Activated T-cell treated with anti-CD3 and anti-CD28 coated beads for 24 hours (primary cell): ENCODE results near the gene RNF2.
"Not testable (repeated sequence)": the region's sequence is repeated elsewhere in the genome, so short reads cannot be mapped to it uniquely, and the experiment has no call there.

ENCODE experiments used
- DNase-seq: peaks from one replicate; pipeline ENCODE4 v3.0.0-alpha.2; 2020; ENCODE audit warnings: low read depth

The RNF2 gene

DNA sequence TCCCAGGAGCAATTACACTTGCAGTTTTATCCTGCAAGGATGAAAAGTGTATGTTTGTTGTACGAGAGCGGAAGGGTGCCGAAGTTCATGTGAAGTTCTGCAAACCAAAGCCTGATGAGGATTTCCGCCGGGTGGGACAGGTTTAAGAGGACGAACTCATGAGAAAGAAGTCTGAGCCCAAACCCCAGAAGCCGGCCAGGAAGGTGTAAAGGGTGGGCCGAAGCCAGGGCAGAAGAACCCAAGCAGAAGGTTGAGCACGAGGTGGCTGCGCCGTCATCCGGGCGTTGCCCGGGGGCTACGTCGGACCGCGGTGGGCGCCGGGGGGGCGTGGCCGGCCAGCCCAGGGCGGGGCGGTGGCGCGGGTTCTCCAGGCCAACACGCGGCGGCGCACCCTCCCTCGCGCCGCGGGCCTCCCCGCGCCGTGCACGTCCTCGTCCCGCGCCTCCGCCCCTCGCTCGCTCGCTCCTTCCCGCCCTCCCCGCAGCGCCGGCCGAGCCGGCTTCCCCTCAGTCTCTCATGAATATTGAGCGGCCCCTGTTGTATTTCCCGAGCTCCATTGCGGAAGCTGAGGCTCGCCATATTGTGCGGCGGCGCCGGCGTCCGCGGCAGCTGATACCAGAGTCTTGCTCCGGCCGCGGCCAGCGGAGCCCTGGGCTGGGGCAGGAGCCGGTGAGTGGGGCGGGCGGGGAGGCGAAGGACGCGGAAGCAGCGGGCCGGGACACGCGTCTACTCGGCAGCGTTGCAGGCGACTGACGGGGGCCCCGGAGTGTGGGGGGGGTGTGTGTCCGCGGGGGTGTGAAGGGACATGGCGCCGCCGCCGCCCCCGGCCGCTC, at the start of gene RNF2:
Gene RNF2, plus strand, starts transcription at position 578 of the 833 bp plus-strand sequence. CDS start 41,996 bp downstream, outside the sequence.
- DNase-seq, result peak; percentile 74

DNA sequence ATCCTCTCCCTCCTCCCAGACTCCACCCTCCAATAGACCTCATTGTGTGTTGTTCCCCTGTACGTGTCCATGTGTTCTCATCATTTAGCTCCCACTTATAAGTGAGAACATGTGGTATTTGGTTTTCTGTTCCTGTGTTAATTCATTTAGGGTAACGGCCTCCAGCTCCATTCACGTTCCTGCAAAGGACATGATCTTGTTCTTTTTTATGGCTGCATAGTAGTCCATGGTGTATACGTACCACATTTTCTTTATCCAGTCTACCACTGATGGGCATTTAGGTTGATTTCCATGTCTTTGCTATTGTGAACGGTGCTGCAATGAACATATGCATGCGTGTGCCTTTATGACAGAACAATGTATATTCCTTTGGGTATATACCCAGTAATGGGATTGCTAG, 45.4 kb upstream of the RNF2 start:
- DNase-seq, result not testable (repeated sequence)

GRCh38 chr1:185001312-185001880, 44.0 kb upstream of the RNF2 start:
- DNase-seq, result not testable (repeated sequence)

DNA sequence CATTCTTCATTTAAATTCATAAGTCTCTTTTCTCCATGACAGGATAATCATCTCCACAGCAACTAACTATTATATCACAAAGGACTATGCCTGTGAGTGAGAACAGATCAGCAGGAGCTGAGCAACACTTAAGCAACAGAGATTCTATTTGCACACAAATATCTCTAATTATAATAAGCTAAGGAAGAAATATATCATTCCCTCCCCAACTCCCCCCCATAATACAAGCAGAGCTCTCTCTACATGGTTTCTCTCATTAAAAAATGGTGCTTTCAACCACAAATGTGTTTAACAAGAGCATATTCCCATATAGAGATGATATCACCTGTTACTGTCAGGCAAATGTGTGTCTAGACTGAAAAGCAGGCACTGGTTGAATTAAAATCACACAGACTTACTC, 36.5 kb upstream of the RNF2 start:
- DNase-seq, result no peak

GRCh38 chr1:185010361-185010760, 35.0 kb upstream of the RNF2 start:
- no peak for DNase-seq

DNA sequence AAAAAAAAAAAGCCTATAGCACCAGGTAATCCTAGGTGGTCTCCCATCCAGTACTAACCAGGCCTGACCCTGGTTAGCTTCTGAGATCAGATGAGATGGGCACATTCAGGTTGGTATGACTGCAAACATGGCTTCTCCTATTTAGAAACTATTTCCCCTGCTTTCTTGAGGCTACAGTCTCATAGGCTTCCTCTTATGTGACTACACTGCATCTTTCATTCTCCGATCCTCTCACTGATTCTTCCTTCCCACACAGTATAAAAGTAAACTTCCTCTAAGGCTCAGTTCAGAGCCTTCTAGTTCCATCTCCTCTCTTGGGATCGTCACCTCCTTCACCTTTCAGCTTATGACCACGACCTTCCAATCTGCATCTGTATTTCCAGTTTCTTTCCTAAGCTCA, 30.4 kb upstream of the RNF2 start:
- no peak for DNase-seq

- DNase-seq, result no peak
Measured at GRCh38 chr1:185015631-185016030, 29.7 kb upstream of the RNF2 start.

- no peak for DNase-seq
Measured at GRCh38 chr1:185016880-185017279, 28.5 kb upstream of the RNF2 start.

DNA sequence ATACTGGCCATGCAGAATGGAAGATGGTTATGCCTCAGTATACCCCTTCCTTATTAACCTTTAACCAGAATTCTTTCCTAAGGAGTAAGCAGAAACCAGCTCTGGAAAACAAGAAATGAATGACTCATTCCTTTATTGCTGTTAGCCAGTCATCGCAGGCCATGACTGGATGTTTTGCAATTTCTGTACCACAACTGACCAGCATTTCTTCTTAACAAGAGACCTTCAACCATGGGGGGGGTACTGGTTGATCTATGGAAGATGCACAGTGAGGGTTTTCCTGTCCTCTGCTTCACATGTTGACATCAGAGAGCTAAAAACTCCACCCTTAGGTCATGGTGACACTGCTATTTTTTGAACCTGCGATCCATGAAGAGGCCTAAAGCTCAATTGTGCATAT, 28.0 kb upstream of the RNF2 start:
- DNase-seq, result no peak

- no peak for DNase-seq
Measured at GRCh38 chr1:185017966-185018365, 27.4 kb upstream of the RNF2 start.

DNA sequence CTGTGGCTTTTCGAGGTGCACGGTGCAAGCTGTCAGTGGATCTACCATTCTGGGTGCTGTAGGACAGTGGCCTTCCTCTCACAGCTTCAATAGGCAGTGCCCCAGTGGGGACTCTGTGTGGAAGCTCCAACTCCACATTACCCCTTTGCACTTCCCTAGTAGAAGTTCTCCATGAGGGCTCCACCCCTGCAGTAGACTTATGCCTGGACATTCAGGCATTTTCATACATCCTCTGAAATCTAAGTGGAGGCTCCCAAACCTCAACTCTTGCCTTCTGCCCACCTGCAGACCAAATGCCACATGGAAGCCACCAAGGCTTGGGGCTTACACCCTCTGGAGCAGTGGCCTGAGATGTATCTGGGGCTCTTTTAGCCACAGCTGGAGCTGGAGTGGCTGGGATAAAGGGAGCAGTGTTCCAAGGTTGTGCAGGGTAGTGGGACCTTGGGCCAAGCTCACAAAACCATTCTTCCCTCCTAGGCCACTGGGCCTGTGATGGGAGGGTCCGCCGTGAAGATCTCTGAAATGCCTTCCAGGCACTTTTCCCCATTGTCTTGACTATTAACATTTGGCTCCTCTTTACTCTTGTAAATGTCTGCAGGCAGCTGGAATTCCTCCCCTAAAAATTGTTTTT, 18.0 kb upstream of the RNF2 start:
- no peak for DNase-seq

DNA sequence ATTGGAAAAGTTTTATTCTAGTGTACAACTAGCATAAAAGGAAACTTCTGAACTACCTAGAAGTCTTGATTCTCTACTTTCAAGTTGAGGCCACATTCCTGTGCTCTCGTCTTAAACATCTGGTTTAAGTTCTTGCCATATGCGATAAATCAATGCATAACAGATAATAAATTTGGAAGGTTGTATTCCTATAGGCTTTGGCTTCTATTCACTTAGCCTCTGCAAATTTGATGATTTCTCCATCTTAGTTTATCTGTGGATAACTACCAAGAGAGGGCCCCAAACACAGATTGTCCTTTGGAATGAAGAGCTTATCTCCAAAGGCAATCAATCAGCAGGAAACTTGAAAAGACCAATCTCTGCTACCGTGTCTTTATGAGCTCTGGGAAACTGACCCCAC, 11.7 kb upstream of the RNF2 start:
- DNase-seq, result no peak

DNA sequence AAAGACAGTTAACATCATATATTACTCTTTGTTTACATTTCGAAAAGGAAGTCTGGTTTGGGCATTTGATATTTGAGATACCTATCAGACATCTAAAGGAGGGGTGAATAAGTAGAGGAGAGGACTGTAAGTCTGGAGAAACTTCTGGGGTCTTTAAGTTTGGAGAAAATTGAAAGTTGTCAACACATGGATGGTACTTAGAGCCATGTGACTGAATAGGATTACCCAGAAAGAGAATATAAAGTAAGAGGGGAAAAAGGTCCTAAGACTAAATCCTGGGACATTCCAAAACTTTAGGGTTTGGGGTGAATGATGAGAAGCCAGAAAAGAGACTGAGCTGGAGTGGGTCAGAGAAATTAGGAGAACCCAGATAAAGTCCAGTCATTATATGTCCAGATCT, 10.1 kb upstream of the RNF2 start:
- DNase-seq, result no peak

DNA sequence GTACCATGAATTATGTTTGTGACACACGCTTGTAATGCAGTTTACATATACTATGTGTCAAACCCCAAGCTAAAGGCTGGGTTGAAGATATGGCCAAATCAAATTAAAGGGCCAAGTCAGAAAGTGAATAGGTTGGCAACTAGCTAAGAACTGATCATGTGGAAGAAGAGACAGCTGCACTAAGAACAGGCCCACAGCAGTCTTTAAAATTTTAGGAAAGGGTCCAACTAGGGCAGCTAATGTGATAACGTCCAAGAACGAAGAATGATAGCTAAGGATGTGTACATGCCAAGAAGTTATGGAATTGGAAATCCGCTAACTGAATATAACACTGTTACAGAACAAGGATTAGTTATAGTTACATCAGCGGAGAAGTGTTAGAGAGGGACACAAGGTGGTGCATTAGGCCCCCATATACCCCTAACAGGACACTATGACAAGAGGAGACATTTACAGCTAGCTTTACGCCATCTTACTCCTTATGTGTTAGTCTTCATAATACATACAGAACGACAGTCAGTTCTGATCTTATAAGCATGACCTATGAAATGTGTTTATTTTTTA, 6.5 kb upstream of the RNF2 start:
- DNase-seq, result no peak

DNA sequence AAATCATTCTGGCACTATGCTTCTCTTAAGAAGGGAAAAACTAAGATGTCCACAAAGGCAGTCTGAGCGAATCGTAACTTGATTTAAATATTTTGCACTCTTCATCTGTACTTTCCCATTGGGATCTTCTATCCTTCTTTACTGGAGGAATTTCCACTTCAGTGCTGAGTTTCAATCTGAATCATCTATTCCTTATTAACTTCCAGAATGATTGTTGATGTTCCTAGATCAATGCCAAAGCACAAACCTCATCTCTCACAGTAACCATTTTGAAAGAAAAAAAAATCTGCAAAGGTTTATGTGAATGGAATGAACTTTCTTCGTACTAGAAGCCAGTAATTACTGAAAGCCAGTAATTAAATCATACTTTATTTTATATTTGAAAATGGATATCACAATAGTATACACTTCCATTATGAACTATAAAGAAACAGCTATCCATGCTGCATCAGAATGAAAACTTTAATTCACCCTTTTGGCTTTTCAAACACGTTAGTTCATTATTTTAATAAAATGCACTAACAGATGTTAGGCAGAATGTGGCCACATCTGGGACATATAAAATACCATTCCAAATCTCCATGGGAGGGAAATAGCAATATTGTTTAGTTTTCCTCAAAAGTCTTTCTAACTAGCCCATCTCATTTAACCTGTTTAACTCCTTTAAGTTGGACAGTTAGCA, 5.5 kb upstream of the RNF2 start:
- DNase-seq, result no peak

DNA sequence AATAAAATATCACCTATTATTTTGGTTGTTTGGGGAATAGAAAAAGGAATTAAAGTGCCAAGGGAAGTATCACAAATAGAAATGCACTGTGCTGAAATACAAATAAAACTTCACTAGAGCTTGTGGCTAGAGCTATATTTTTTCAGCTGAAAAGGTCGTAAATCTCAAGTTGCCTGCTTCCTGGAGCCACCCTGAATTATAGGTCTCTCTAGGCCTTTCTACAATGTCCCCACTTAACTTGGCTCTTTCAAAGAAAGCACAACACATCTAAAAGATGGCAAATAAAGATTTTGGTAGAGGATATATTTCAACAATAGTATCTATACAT, 5.0 kb upstream of the RNF2 start:
- DNase-seq, result no peak

DNA sequence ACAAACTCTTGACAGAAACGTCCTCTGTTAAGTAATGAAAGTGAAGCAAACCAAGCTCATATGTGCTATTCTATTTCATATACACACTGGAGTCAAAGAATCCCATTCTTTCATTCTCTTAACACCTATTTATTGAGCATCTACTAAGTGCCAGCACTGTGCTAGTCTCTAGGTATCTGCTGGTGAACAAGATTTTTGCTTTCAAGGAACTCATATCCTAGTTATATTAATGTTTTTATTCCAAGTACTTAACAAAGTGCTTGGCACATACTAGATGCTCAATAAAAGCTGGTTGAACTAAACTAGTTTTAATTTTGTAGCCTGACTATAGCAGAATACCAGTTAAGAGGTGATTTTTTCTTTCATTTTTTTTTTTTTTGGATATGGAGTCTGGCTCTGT, 3.6 kb upstream of the RNF2 start:
- no peak for DNase-seq

- no peak for DNase-seq
Measured at GRCh38 chr1:185042737-185043136, 2.6 kb upstream of the RNF2 start.

DNA sequence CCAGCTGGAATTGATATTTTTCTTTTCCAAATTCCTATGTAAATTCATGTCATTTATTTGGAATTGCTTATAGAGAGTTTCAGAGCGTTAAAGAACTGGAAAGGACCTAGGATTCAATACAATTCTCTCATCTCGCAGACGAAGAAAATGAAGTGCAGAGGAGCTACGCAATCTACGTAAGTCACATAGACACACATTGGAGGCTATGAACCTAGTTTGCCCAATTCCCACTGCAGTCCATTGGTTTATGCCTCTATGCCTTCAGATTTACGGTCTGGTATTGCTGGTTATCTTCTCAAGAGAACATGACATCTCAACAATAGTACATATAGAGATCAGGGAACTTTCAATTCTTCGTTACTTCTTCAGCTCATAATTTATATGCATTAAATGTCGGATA, 971 bp upstream of the RNF2 start:
- DNase-seq, result no peak

DNA sequence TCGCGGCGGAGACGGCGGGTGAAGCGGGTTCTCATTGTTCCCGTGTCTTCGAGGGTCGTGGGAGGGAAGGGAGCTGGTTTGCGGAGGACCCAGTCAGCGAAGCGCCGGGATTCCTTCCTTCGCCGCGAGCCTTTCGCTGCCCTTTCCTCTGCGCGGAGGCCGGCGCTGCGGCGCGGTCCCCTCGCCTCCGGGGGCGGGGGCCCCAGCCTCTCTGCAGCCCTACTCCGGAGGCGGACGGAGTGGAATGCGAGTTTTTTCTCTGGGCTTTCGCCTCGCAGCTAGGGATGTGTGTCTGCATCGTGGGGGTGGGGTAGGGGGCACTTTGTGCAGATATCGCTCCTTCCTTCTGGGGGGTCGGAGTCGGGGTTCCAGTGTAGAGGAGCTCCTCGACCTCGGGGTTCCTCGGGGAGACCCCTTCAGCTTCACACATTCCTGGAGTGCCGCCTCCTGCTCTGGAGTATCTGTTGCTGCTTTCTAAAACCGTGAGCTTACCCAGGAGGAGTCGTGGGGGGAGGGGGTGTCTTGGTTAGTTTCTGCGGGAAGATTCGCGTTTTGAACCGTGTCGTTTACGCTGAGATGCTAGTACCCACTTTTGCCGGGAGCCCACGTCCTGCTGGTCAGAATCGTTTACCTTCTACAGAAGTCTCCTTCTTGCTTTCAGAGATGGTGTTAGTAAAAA, 595 bp downstream of the RNF2 start:
- DNase-seq, result peak; percentile 16

DNA sequence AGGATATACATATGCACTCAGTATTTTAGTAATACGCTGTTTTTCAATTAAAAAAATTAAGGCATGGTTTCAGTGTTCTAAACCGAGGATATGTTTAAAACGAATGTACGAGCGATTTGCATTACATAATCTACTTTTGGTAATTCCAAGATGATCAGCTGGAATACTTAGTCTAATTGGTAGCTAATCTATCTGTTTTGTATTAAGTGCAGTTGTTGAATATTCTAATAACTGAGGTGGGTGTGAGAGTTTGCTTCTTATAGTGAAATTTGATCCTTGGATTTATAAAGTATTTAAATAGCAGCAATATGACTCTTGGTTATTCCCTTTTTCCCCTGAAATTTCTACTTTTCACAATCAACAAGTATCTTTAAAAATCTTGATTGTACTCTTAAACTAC, 1.3 kb downstream of the RNF2 start:
- DNase-seq, result no peak

GRCh38 chr1:185049670-185050069, 4.3 kb downstream of the RNF2 start:
- DNase-seq, result no peak
